Sigmoid colon (tissue), 4 donors: ENCODE measurements around the gene GRAP2.

Source experiments
- EP300 ChIP-seq, 4 donors: sonication (generic); formaldehyde crosslinking; IDR thresholded peaks; one replicate each; pipeline ENCODE4 v1.6.1; 2017; ENCODE audit warnings: antibody characterized with exemption in 4 of 4
- POLR2A ChIP-seq, 2 donors: fragments of 450-650 bp; IDR thresholded peaks; one replicate each; pipeline ENCODE4 v1.6.1; 2016; ENCODE audit warnings: antibody characterized with exemption in 2 of 2, mild to moderate bottlenecking in 2 of 2, moderate library complexity in 2 of 2
- POLR2AphosphoS5 ChIP-seq, 4 donors: sonication (generic); formaldehyde crosslinking; IDR thresholded peaks; one replicate each; pipeline ENCODE4 v1.6.1; 2017; ENCODE audit warnings: antibody characterized with exemption in 4 of 4
- TF ChIP-seq, protein P1 (sequence below), 4 experiments: fragments of 450-650 bp in 3 of 4; fragments of 200-600 bp in 1 of 4; IDR thresholded peaks; one replicate each; pipeline ENCODE4 v1.5.1; 2016 to 2019; ENCODE audit warnings: antibody characterized with exemption in 4 of 4, mild to moderate bottlenecking in 3 of 4, moderate library complexity in 2 of 4

GRCh38 chr22:39991159-39991860 is 90.4 kb downstream of the GRAP2 start:
- TF ChIP-seq POLR2A (IDR thresholded peaks at IDR 0.05) (no peak), EP300 (IDR thresholded peaks at IDR 0.05) (no peak), POLR2AphosphoS5 (IDR thresholded peaks at IDR 0.05) (no peak)
- TF ChIP-seq, protein P1, sequence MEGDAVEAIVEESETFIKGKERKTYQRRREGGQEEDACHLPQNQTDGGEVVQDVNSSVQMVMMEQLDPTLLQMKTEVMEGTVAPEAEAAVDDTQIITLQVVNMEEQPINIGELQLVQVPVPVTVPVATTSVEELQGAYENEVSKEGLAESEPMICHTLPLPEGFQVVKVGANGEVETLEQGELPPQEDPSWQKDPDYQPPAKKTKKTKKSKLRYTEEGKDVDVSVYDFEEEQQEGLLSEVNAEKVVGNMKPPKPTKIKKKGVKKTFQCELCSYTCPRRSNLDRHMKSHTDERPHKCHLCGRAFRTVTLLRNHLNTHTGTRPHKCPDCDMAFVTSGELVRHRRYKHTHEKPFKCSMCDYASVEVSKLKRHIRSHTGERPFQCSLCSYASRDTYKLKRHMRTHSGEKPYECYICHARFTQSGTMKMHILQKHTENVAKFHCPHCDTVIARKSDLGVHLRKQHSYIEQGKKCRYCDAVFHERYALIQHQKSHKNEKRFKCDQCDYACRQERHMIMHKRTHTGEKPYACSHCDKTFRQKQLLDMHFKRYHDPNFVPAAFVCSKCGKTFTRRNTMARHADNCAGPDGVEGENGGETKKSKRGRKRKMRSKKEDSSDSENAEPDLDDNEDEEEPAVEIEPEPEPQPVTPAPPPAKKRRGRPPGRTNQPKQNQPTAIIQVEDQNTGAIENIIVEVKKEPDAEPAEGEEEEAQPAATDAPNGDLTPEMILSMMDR (IDR thresholded peaks at IDR 0.05) = no peak
